WTC11 (cell line): Measurements from ENCODE around the gene FHOD3. TPM values are rescaled to one million over a fixed set of nuclear protein-coding genes. Genes with fewer than 3 reads are reported as not detected.

ENCODE experiments used
- ATAC-seq: fragments of 200-7000 bp; cut with Tn5 transposase; 2 replicates; pipeline ENCODE4 v1.10.0; 2021; ENCODE audit warnings: mild to moderate bottlenecking, moderate library complexity
- CTCF ChIA-PET: fragments of 300-600 bp; sonication (Branson Sonifier 250); formaldehyde crosslinking; loops from one replicate; lab custom pipeline; 2021; ENCODE audit warnings: antibody characterized with exemption; lab: Charles Lee
- POLR2A ChIA-PET: fragments of 350-600 bp; sonication (Branson Sonifier 250); formaldehyde crosslinking; loops from one replicate; lab custom pipeline; 2021; ENCODE audit warnings: antibody characterized with exemption; lab: Charles Lee
- DNase-seq: peaks from one replicate; pipeline ENCODE4 v3.0.0; 2021; ENCODE audit warnings: low spot score
- H3K27ac Mint-ChIP-seq: 2 replicates; pipeline ENCODE4 v1.8.0; 2021; ENCODE audit warnings: mixed read lengths
- H3K27me3 Mint-ChIP-seq: 2 replicates; pipeline ENCODE4 v1.8.0; 2021; ENCODE audit warnings: low read depth, mild to moderate bottlenecking, moderate library complexity, mixed read lengths
- H3K36me3 Mint-ChIP-seq: 2 replicates; pipeline ENCODE4 v1.8.0; 2021; ENCODE audit warnings: mixed read lengths
- H3K4me1 Mint-ChIP-seq: 2 replicates; pipeline ENCODE4 v1.8.0; 2022; ENCODE audit warnings: mixed read lengths
- H3K4me3 Mint-ChIP-seq: 2 replicates; pipeline ENCODE4 v1.8.0; 2021; ENCODE audit warnings: mild to moderate bottlenecking, moderate library complexity, mixed read lengths
- H3K9me3 Mint-ChIP-seq: 2 replicates; pipeline ENCODE4 v1.8.0; 2021; ENCODE audit warnings: mixed read lengths
- CBFB ChIP-seq: sonication (generic); formaldehyde crosslinking; IDR thresholded peaks from 2 replicates; pipeline ENCODE4 v1.8.1; 2022; ENCODE audit warnings: mild to moderate bottlenecking, low read depth, missing genetic modification reagents
- E2F1 ChIP-seq: sonication (generic); formaldehyde crosslinking; IDR thresholded peaks from 2 replicates; pipeline ENCODE4 v1.8.0; 2022; ENCODE audit warnings: mild to moderate bottlenecking, missing genetic modification reagents
- E2F4 ChIP-seq: sonication (generic); formaldehyde crosslinking; IDR thresholded peaks from 2 replicates; pipeline ENCODE4 v1.8.1; 2022; ENCODE audit warnings: low read depth, mild to moderate bottlenecking, moderate library complexity, missing genetic modification reagents, borderline replicate concordance
- RORB ChIP-seq: fragments of 250-450 bp; sonication (Bioruptor Pico); IDR thresholded peaks from 2 replicates; pipeline ENCODE4 v1.9.0; 2021; ENCODE audit warnings: mild to moderate bottlenecking
- ZBTB21 ChIP-seq: sonication (generic); formaldehyde crosslinking; IDR thresholded peaks from 2 replicates; pipeline ENCODE4 v1.8.1; 2023; ENCODE audit warnings: mild to moderate bottlenecking, missing genetic modification reagents, borderline replicate concordance
- ZNF396 ChIP-seq: fragments of 250-450 bp; sonication (Bioruptor Pico); IDR thresholded peaks from 2 replicates; pipeline ENCODE4 v1.8.0; 2021; ENCODE audit warnings: mild to moderate bottlenecking, moderate library complexity, borderline replicate concordance
- ZNF425 ChIP-seq: fragments of 250-450 bp; sonication (Bioruptor Pico); conservative IDR thresholded peaks from 2 replicates; pipeline ENCODE4 v1.9.0; 2021; ENCODE audit warnings: mild to moderate bottlenecking
- total RNA-seq: library from RNA; stranded (reverse); gene quantifications from 3 replicates; pipeline ENCODE4 v1.2.3, GENCODE V29; 2021
- TF ChIP-seq, protein P1 (sequence below): sonication (generic); formaldehyde crosslinking; IDR thresholded peaks from 2 replicates; pipeline ENCODE4 v1.8.1; 2023; ENCODE audit warnings: mild to moderate bottlenecking, missing genetic modification reagents
- TF ChIP-seq, protein P2 (sequence below): sonication (generic); formaldehyde crosslinking; IDR thresholded peaks from 2 replicates; pipeline ENCODE4 v1.8.1; 2023; ENCODE audit warnings: mild to moderate bottlenecking, moderate library complexity, missing genetic modification reagents
- TF ChIP-seq, protein P3 (sequence below): sonication (generic); formaldehyde crosslinking; IDR thresholded peaks from 2 replicates; pipeline ENCODE4 v1.8.0; 2022; ENCODE audit warnings: mild to moderate bottlenecking, missing genetic modification reagents
- TF ChIP-seq, protein P4 (sequence below): sonication (generic); formaldehyde crosslinking; IDR thresholded peaks from 2 replicates; pipeline ENCODE4 v1.8.0; 2023; ENCODE audit warnings: missing genetic modification reagents, mild to moderate bottlenecking, borderline replicate concordance

The FHOD3 gene
- total RNA-seq, 1 experiment from 2014 or later = 3.8 TPM

DNA sequence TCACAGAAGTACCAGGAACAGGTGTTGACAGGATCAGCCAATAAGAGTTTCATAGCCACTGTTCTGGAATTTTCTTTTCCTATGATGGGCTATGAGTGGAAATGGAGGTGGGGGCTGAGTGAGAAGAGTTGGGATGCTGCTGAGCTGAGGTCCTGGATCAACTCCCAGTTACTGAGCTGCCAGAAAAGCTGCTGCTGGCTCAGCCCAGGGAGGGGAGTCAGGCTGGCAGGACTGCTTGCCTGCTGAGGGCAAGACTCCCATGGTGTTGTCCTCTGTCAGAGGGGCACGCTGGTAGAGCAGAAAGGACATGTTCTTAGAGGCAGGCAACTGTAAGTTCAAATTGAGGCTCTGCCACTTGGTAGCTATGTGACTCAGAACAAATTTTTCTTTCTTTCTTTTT, 519.5 kb downstream of the FHOD3 start (continued):
- TF ChIP-seq, protein P1, sequence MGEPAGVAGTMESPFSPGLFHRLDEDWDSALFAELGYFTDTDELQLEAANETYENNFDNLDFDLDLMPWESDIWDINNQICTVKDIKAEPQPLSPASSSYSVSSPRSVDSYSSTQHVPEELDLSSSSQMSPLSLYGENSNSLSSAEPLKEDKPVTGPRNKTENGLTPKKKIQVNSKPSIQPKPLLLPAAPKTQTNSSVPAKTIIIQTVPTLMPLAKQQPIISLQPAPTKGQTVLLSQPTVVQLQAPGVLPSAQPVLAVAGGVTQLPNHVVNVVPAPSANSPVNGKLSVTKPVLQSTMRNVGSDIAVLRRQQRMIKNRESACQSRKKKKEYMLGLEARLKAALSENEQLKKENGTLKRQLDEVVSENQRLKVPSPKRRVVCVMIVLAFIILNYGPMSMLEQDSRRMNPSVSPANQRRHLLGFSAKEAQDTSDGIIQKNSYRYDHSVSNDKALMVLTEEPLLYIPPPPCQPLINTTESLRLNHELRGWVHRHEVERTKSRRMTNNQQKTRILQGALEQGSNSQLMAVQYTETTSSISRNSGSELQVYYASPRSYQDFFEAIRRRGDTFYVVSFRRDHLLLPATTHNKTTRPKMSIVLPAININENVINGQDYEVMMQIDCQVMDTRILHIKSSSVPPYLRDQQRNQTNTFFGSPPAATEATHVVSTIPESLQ (CRISPR knock-in tag) = no peak

- H3K27me3 Mint-ChIP-seq = no peaks in the 10 kb centered on the region
- DNase-seq = no peak
- H3K27ac Mint-ChIP-seq = no peak overlapping the region
- H3K9me3 Mint-ChIP-seq = no peaks in the 10 kb centered on the region
- H3K4me1 Mint-ChIP-seq = no peaks in the 10 kb centered on the region
- ATAC-seq = no peak
- no peak overlapping the region for H3K4me3 Mint-ChIP-seq
- H3K36me3 Mint-ChIP-seq = peaks cover 37% of the 10 kb centered on the region
- ChIA-PET POLR2A (no interaction called here), CTCF (no interaction called here)
- TF ChIP-seq, protein P2, sequence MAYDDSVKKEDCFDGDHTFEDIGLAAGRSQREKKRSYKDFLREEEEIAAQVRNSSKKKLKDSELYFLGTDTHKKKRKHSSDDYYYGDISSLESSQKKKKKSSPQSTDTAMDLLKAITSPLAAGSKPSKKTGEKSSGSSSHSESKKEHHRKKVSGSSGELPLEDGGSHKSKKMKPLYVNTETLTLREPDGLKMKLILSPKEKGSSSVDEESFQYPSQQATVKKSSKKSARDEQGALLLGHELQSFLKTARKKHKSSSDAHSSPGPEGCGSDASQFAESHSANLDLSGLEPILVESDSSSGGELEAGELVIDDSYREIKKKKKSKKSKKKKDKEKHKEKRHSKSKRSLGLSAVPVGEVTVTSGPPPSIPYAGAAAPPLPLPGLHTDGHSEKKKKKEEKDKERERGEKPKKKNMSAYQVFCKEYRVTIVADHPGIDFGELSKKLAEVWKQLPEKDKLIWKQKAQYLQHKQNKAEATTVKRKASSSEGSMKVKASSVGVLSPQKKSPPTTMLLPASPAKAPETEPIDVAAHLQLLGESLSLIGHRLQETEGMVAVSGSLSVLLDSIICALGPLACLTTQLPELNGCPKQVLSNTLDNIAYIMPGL = no peak
- TF ChIP-seq ZNF396 (CRISPR knock-in tag) = no peak
- no peak for TF ChIP-seq E2F1
- TF ChIP-seq CBFB (CRISPR knock-in tag) = no peak
- TF ChIP-seq RORB (CRISPR knock-in tag) = no peak
- TF ChIP-seq ZBTB21 (CRISPR knock-in tag) = no peak
- TF ChIP-seq, protein P3, sequence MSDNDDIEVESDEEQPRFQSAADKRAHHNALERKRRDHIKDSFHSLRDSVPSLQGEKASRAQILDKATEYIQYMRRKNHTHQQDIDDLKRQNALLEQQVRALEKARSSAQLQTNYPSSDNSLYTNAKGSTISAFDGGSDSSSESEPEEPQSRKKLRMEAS = no peak
- TF ChIP-seq, protein P4, sequence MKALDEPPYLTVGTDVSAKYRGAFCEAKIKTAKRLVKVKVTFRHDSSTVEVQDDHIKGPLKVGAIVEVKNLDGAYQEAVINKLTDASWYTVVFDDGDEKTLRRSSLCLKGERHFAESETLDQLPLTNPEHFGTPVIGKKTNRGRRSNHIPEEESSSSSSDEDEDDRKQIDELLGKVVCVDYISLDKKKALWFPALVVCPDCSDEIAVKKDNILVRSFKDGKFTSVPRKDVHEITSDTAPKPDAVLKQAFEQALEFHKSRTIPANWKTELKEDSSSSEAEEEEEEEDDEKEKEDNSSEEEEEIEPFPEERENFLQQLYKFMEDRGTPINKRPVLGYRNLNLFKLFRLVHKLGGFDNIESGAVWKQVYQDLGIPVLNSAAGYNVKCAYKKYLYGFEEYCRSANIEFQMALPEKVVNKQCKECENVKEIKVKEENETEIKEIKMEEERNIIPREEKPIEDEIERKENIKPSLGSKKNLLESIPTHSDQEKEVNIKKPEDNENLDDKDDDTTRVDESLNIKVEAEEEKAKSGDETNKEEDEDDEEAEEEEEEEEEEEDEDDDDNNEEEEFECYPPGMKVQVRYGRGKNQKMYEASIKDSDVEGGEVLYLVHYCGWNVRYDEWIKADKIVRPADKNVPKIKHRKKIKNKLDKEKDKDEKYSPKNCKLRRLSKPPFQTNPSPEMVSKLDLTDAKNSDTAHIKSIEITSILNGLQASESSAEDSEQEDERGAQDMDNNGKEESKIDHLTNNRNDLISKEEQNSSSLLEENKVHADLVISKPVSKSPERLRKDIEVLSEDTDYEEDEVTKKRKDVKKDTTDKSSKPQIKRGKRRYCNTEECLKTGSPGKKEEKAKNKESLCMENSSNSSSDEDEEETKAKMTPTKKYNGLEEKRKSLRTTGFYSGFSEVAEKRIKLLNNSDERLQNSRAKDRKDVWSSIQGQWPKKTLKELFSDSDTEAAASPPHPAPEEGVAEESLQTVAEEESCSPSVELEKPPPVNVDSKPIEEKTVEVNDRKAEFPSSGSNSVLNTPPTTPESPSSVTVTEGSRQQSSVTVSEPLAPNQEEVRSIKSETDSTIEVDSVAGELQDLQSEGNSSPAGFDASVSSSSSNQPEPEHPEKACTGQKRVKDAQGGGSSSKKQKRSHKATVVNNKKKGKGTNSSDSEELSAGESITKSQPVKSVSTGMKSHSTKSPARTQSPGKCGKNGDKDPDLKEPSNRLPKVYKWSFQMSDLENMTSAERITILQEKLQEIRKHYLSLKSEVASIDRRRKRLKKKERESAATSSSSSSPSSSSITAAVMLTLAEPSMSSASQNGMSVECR = no peak
These were observed 521.1 kb downstream of the FHOD3 start for GRCh38 chr18:36818652-36819051.

GRCh38 chr18:36819621-36820020, 522.1 kb downstream of the FHOD3 start:
- no peaks in the 10 kb centered on the region for H3K4me1 Mint-ChIP-seq
- ChIA-PET POLR2A (no interaction called here), CTCF (no interaction called here)
- no peak overlapping the region for H3K4me3 Mint-ChIP-seq
- no peak overlapping the region for H3K27ac Mint-ChIP-seq
- no peaks in the 10 kb centered on the region for H3K27me3 Mint-ChIP-seq
- peaks cover 40% of the 10 kb centered on the region for H3K36me3 Mint-ChIP-seq
- H3K9me3 Mint-ChIP-seq = no peaks in the 10 kb centered on the region
- DNase-seq (no peak), ATAC-seq (no peak)
- no peak for TF ChIP-seq ZNF425 (CRISPR knock-in tag)
- TF ChIP-seq E2F4 (CRISPR knock-in tag) = no peak
